IMR-90 (cell line): Measurements from ENCODE around the gene NDUFA3.

ENCODE experiments used
- BHLHE40 ChIP-seq: fragments of 150-350 bp; IDR thresholded peaks from 2 replicates; pipeline ENCODE4 v1.6.1; 2016; ENCODE audit warnings: mild to moderate bottlenecking, low read depth, low read length
- CEBPB ChIP-seq: IDR thresholded peaks from 2 replicates; pipeline ENCODE4 v1.6.1; 2012; ENCODE audit warnings: low read depth, low read length, improper control_type of control experiment
- CTCF ChIP-seq: conservative IDR thresholded peaks from 2 replicates; pipeline ENCODE4 v1.5.1; 2012; ENCODE audit warnings: mild to moderate bottlenecking, low read depth, low read length, improper control_type of control experiment
- MAFK ChIP-seq: IDR thresholded peaks from 2 replicates; pipeline ENCODE4 v1.6.1; 2012; ENCODE audit warnings: low read depth, low read length, improper control_type of control experiment
- MAZ ChIP-seq: IDR thresholded peaks from 2 replicates; pipeline ENCODE4 v1.6.1; 2012; ENCODE audit warnings: low read depth, mild to moderate bottlenecking, low read length, improper control_type of control experiment, moderate library complexity, borderline replicate concordance
- NFE2L2 ChIP-seq: fragments of 150-350 bp; IDR thresholded peaks from 2 replicates; pipeline ENCODE4 v1.6.1; 2016; ENCODE audit warnings: low read depth, mild to moderate bottlenecking, low read length
- POLR2A ChIP-seq: IDR thresholded peaks from 2 replicates; pipeline ENCODE4 v1.6.1; 2012; ENCODE audit warnings: mild to moderate bottlenecking, low read depth, low read length
- RAD21 ChIP-seq: IDR thresholded peaks from 2 replicates; pipeline ENCODE4 v1.6.1; 2012; ENCODE audit warnings: low read length, improper control_type of control experiment
- RCOR1 ChIP-seq: IDR thresholded peaks from 2 replicates; pipeline ENCODE4 v1.6.1; 2012; ENCODE audit warnings: mild to moderate bottlenecking, low read length, improper control_type of control experiment; ENCODE audit not compliant: insufficient replicate concordance
- RFX5 ChIP-seq: IDR thresholded peaks from 2 replicates; pipeline ENCODE4 v1.8.0; 2012; ENCODE audit warnings: low read depth, mild to moderate bottlenecking, low read length, moderate library complexity
- SMC3 ChIP-seq: fragments of 150-350 bp; IDR thresholded peaks from 2 replicates; pipeline ENCODE4 v1.6.1; 2016; ENCODE audit warnings: low read depth, mild to moderate bottlenecking, antibody characterized with exemption, low read length, moderate library complexity

- TF ChIP-seq CTCF (no peak), RAD21 (no peak), BHLHE40 (no peak), POLR2A (no peak; the same call in 1 of the 2 replicates), SMC3 (no peak), MAFK (no peak), NFE2L2 (no peak), RFX5 (no peak), CEBPB (no peak), RCOR1 (no peak), MAZ (no peak)
Measured at GRCh38 chr19:54153731-54154326, 51.2 kb downstream of the NDUFA3 start.
